GM21423 (cell line): ENCODE measurements around the gene AGTR1.

Experiments
- ATAC-seq: cut with Tn5 transposase; IDR thresholded peaks from one replicate; pipeline ENCODE4 v1.9.1; 2021; ENCODE audit warnings: mild to moderate bottlenecking, moderate library complexity; ENCODE audit not compliant: unreplicated experiment

AGTR1 gene

DNA sequence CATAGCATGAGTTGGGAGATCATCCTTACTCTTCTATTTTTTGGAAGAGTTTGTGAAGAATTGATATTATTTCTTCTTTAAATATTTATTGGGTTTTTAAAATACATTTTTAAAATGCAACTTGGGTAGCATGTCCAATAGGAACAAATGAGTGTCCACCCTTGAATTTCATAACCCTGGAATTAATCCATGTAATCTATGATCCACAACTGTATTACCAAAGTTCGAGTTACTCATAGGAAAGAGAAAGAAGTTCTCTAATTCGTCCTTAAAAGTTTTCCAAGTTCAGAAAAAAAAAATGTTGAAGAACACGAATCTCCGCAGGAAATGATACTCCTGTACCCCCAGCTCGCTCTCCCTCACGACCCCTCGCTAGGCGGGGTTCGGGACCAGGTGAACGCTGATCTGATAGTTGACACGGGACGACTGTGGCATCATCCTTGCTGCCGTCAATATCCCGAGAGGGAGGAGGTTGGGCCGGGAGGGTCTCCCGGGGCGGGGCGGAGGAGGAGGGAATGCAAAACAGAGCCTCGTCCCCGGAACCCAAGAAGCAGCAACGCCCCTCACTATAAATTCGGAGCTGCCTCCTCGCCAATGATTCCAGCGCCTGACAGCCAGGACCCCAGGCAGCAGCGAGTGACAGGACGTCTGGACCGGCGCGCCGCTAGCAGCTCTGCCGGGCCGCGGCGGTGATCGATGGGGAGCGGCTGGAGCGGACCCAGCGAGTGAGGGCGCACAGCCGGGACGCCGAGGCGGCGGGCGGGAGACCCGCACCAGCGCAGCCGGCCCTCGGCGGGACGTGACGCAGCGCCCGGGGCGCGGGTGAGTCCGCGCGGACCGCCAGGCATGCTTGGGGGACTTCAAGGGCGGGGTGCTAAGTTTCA lies at the start of gene AGTR1:
TSS of gene AGTR1 (plus strand) at position 598 of the 884 bp plus-strand sequence. CDS start 43,133 bp downstream, outside the sequence.
- no peak for ATAC-seq

DNA sequence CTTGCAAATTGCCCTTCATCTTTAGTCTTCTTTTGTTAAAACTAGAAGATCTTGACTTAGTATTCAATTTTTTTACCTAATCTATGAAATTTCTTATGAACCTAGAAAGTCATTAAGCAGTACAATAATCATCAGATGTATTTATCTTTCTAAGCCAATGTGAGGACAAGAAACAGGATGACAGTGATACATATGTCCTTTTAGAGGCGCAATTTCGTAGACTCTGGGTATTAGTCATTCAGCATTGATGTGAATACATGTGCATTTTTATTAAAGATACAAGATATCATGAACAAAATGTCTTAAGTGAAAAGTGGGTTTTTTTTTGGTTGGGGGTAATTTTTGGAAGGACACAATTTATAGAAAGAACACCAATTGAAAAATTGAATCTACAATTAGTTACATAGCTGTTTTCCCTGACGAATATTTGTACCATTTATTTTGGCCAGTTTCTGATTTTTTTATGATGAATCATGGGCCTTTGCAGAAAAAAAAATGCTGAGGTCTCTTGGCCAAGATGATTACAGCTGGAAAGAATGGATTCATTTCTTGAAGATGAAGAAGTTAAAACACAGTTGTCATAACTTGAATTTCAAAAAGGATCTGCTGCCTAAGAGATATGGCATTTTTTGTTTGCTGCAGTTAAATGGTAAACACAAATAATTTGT lies 48.9 kb upstream of the AGTR1 start:
- ATAC-seq, result no peak

DNA sequence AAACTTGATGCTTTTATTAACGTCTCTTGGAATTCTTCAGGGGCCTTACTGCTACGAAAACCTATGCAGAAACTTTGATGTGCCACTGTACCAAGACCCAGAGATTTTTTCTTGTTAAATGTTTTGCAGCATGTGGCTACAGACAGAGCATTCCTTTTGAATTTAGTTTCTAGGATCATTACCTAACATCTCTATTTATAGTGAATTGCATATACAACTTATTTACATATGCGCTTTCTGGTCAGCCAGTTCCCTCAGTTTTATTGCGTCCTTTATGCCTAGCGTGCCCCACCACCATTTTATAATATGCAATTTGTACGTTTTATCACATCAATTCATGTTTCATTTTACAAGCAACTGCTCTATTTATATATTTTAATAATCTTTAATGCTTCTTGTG lies 46.2 kb upstream of the AGTR1 start:
- ATAC-seq, result no peak

DNA sequence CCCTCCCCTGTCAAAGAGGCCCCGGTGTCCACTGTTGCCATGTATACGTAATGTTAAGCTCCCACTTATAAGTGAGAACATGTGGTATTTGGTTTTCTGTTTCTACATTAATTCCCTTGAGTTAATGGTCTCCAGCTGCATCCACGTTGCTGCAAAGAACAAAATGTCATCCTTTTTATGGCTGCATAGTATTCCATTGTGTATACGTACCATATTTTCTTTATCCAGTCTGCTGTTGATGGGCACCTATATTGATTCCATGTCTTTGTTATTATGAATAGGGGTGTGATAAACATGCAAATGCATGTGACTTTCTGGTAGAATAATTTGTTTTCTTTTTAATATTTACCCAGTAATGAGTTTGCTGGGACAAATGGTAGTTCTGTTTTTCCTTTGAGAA lies 43.3 kb upstream of the AGTR1 start:
- ATAC-seq, result no peak

DNA sequence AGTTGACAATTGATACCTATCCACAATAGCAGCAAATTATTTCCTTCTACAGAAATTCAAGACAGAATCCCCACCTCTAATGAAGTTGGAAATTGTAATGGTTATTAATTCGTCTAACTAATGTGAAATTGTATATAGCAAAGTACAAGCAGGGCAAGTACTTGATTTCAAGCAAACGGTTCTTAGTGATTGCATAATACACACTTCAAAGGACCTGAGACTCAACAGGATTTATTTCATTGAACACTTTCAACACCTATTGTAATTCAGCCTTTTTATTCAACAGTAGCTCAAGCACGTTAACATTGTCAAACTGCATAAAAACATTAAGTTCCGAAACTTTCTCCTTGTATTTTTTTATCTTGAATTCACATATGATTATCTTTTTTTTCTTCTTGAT lies 40.2 kb upstream of the AGTR1 start:
- ATAC-seq, result no peak

DNA sequence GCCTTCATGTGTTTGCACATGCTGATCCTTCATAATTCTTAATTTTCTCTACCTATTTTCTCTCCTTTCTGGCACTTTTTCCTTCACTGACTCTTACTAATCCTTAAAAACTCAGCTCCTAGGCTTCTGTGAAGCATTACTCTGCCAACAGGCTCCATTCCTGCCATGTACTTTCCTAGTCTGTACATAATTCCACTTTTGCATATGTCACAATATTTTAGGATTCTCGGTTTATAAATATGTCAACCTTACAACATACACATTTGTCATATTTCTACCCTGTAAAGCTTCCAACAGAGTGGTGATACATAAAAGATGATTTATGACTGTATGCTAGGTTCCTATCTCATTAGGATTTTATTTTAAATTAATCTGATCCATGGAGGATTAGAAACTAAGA lies 38.2 kb upstream of the AGTR1 start:
- ATAC-seq, result no peak

DNA sequence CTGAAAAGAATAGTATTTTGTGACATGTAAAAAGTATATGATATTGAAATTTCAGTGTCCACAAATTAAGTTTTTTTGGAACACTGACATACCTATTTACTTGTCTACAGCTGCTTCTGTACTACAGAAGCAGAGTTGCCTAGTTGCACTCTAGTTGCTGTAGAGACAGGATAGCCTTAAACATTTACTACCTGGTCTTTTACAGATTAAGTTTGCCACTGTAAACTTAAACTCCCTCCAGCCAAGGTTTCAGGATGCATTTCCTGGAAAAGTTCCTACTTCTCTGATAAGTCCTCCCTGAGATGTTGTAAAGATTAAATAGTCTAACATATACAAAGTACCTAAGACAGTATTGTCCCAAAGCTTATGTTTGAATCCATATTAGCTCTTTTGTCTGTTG lies 17.4 kb upstream of the AGTR1 start:
- ATAC-seq, result no peak

DNA sequence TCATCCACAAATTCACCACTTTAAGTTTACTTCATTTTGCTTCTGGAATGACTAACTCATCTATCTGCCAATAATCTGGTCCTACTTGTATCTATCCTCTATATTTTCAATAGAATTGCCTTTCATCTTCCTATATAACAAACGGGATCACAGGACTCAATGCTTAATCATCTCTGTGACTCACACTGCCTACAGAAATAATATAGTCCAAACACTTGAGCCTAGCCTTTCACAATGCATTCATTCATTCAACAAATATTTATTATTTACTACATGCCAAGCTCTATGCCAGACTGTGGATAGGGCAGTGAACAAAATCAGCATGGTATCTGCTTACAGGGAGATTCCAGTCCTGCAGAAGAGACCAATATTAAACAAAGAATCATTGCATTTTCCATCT lies 16.6 kb upstream of the AGTR1 start:
- no peak for ATAC-seq

DNA sequence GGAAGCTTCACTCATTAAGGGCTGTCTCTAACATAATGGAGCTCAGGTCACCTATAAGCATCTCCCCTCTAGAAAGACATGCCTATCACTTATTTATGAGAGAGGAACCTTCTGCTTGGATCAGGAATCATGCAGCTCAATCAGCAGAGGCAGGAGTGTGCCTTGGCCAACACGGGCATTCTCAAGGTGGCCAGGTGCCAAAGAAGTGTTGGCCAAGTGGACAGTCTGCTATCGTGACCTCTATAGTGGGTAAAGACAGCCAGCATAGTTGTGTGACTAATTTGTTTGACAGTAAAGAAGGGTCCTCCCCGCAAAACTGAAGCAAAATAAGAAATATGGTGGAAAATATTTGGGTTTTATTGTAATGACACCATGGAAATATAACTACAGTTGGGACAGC lies 14.7 kb upstream of the AGTR1 start:
- ATAC-seq, result no peak

DNA sequence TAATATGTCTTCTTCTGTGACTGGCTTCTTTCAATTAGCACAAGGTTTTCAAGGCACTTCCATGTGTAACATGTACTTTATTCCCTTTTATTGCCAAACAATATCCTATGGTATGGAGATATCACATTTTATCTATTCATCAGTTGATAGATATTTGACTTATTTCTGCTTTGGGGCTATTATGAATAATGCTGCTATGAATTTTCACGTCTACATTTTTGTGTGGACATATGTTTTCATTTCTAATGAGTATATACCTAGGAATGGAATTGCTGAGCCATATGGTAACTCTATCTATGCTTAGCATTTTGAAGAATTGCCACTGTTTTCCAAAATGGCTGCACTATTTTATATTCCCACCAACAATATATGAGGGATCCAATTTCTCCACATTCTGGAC lies 3.6 kb upstream of the AGTR1 start:
- no peak for ATAC-seq

DNA sequence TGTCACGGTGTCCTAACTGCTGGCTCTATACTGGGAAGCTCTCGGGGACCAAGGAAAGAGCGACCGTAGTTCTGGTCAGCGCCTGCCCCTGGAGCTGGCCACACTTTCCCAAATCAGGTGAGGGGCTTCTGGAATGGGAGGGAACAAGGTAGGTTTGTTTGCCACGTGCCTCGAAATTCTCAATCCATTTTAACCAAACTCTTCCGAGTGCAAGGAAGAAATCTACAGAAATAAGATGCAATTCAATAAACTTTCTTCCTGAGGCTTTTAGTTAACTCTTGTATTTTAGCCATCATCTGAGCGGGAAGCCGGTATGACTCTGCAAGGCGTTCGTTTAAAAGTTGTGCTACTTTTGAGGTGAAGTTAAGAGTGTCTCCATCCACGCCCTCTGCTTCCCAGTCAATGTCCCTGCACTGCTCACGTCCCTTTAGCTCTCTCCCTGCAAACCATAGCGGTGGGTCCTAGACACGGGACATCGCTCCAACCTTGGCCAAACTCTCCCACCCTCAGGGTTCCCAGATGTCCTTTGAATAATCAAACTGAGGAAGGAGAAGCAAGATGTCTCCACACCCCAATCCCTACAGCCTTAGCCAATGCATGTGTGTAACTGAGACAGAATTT lies 597 bp downstream of the AGTR1 start:
- no peak for ATAC-seq

DNA sequence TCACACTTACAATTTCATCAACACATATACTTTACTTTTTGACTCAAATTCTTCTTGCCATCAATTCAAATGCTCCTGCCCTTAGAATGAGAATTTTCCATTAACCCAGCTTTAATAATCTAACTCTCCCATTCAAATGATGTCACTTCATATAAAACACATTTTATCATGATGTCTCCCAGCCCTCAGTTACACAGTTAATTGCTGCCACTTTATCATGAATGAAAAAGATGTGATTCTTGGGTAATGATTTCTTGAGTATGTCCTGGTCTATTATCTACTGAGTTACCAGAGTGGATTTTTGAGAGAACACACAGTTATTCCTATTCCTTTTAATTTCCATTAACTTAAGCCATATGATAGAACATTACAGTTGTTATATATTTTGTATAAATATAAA lies 7.6 kb downstream of the AGTR1 start:
- no peak for ATAC-seq

DNA sequence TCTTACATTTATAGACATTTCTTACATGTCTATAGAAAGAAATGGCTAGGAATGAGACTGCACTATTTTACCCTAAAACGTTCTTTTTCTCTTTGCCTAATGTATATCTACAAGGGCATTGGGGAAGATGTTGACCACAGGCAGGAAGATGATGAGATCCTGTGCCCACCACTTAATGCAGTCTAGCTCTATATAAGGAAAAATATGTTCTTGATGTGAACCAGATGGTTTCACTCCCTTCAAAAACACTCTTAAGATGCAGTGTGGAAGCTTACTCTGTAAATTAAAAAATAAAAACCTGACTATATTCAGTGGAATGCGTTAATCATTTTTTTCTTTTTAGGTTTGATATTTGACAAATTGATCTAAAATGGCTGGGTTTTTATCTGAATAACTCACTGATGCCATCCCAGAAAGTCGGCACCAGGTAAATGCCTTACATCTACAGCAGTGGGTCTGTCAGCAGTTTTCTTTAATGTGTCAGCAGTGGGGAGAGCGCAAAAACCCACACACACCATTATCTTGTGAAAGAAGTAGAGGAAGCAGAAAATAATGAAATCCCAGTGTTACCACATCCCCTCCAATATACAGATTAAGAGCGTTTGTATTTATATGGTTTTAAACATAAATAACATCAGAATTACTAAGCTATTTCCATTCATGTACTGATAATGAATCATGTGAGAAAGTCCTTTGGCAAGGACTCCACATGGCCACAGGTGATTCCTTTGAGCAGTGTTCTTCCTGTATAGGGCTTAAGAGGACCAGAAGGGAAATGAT lies 10.1 kb downstream of the AGTR1 start:
- ATAC-seq, result no peak

DNA sequence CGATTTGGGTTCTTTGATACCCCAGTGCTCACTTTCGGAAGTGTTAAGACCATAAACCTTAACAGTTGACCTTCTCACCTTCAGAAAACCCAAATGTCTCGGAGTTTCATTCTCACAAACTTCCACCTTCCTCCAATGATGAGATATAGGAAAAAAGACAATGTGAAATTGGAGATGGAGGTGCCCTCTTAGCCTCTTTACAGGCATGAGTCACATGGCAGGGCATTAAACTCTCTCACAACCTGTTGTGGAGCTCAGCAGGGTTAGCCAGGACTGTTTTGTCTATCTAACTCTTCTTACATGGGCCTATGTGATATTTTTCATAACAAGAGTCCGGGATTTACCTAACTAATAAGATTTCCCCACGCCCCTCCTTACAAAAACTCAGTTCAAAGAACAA lies 10.7 kb downstream of the AGTR1 start:
- ATAC-seq, result no peak

DNA sequence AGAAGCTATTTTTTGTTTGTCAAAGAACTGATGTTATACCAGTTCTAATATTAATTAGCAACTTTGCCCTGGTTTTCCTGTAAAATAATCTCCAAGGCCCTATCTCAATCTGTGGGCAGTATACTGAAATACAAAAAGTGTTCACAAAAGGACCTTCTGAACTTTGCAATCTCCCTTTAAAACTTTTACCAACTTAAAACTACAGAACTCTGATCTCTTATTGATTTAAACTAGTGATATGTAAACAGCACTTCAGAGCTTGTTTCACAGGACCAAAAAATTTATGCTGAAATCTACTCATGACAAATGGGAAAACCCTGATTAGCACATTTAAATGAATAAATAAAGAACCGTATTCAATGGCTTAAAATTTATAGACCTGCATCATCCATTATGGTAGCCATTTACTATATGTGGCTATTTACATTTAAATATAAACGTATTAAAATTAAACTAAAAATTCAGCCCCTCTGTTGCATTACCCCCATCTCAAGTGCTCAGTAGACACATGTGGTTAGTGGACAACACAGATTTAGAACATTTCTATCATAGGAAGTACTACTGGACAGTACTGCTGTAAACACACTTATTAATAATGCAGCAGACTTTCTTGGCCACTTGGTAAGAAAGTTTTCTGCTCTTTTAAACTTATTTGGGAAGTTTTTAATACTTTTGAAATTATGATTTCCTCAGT lies 12.0 kb downstream of the AGTR1 start:
- ATAC-seq, result no peak

DNA sequence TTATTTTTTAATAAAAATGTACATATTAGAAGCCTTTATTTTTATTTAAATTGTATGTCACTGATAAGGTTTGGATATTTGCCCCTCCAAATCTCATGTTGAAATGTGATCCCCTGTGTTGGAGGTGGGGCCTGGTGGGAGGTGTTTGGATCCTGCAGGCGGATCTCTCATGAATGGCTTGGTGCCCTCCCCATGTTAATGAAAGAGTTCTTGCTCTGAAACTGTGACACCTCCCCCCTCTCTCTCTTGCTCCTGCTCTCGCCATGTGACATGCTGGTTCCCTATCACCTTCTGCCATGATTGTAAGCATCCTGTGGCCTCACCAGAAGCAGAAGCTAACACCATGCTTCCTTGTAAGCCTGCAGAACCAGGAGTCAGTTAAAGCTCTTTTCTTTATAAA lies 13.0 kb downstream of the AGTR1 start:
- no peak for ATAC-seq

DNA sequence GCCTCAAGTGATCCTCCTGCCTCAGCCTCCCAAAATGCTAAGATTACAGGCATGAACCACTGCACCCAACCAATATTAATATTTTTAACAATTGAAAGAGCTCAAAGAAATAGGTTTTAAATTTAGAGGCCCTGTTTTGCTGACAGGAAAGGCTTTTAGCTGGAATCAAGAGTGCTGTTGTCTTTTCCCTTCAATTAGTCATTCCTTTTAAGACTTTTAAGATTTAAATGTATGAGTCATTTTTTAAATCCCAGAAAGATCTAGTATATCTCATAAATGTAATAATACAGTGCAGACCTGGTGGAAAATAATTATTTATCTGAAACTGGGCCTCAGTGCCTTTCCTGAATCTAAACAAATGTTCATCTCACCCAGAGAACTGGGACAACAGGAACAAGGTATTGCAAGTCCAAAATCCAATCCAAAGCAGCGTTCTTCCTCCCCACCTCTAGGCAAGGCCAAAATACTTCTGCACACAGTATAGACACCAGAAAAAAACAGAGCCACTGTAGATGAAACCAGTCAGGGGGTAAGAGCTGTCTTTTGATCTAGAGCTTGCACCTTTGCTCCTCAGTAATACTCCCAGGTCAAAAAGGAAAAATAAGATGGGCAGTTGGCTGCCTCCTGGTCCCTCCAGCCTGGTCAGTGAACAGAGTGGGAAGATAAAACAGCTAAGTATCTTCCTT lies 14.4 kb downstream of the AGTR1 start:
- ATAC-seq, result no peak

DNA sequence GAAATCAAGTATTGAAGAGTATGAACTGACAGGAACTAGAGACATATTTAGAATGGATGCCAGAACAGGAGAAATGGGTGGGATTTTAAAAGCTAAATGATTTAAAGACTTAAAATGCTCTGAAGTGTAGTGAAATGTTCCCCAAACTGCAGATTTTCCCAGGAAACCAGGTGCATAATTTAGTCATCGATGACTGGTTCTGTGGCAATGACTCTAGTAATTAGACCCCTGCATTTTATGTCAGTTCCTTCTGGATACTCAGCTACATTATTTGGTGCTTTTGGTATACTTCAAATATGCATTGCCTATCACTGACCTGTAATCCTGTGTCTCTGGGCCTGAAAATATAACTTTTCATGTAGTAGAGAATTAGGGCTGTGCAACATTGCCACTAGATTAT lies 16.8 kb downstream of the AGTR1 start:
- ATAC-seq, result no peak

DNA sequence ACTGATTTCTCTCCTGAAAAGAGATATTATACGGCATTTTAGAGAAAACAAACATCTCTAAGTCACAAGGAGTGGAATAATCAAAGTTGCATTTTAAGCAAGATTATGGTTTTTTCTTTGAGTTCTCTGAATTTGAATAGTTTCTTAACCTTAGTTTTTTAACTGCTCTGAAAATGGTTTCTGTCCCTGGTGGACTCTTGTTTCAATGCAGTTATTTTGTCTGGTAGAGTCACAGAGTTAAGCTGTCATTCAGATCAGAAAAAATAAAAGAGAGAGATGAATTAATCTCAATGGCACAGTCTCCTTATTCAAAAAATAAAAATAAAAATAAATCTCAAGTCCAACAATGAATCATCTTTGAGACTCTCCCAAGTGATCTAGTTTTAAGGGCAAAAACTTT lies 19.0 kb downstream of the AGTR1 start:
- no peak for ATAC-seq
